Kidney epithelial cell (primary cell): ENCODE measurements around the gene C1QTNF1. TPM values are rescaled to one million over a fixed set of nuclear protein-coding genes. Genes with fewer than 3 reads are reported as not detected.

Source experiments
- DNase-seq: peaks from one replicate; pipeline ENCODE4 v3.0.0-alpha.2; 2010; ENCODE audit warnings: low read depth
- H3K27me3 ChIP-seq: 2 replicates; pipeline ENCODE4 v1.6.0; 2011; ENCODE audit warnings: low read length; ENCODE audit not compliant: control insufficient read depth, insufficient read depth
- H3K36me3 ChIP-seq: 2 replicates; pipeline ENCODE4 v1.5.1; 2011; ENCODE audit warnings: low read length; ENCODE audit not compliant: control insufficient read depth, insufficient read depth
- H3K4me3 ChIP-seq: 2 replicates; pipeline ENCODE4 v1.5.1; 2011; ENCODE audit warnings: low read depth, mild to moderate bottlenecking, control low read depth, low read length
- CTCF ChIP-seq: IDR thresholded peaks from 2 replicates; pipeline ENCODE4 v1.5.1; 2011; ENCODE audit warnings: mild to moderate bottlenecking, moderate library complexity, low read length, control low read depth, inconsistent platforms; ENCODE audit not compliant: insufficient read depth, poor library complexity, severe bottlenecking
- total RNA-seq: library from RNA; depleted of rRNA; stranded (reverse); fragments of >200 nt; gene quantifications from 2 replicates; pipeline ENCODE4 v1.2.3, GENCODE V29; 2015

Gene C1QTNF1
- total RNA-seq, 1 donor from 2014 or later = 4.6 TPM

GRCh38 chr17:79033741-79034501 lies 10.0 kb downstream of the C1QTNF1 start:
- DNase-seq = no peak
- H3K36me3 ChIP-seq = no peaks in the 10 kb centered on the region
- H3K27me3 ChIP-seq = peaks cover 9% of the 10 kb centered on the region
- TF ChIP-seq CTCF = no peak
- no peak overlapping the region for H3K4me3 ChIP-seq

- no peak for DNase-seq
- H3K27me3 ChIP-seq = peaks cover 2% of the 10 kb centered on the region
- H3K36me3 ChIP-seq = no peaks in the 10 kb centered on the region
- no peak overlapping the region for H3K4me3 ChIP-seq
- TF ChIP-seq CTCF = no peak
Observed at GRCh38 chr17:79034931-79035485, 11.0 kb downstream of the C1QTNF1 start.

- peaks cover 2% of the 10 kb centered on the region for H3K27me3 ChIP-seq
Observed at GRCh38 chr17:79035686-79036085, 11.7 kb downstream of the C1QTNF1 start.

GRCh38 chr17:79036181-79036580 lies 12.2 kb downstream of the C1QTNF1 start:
- DNase-seq = no peak
- H3K4me3 ChIP-seq = no peak overlapping the region
- H3K36me3 ChIP-seq = no peaks in the 10 kb centered on the region
- TF ChIP-seq CTCF = no peak
- peaks cover 2% of the 10 kb centered on the region for H3K27me3 ChIP-seq

More at GRCh38 chr17:79035686-79036085, 11.7 kb downstream of the C1QTNF1 start:
- no peaks in the 10 kb centered on the region for H3K36me3 ChIP-seq
- TF ChIP-seq CTCF = no peak
- no peak for DNase-seq
- H3K4me3 ChIP-seq = no peak overlapping the region

- Histone ChIP-seq H3K36me3 (no peaks in the 10 kb centered on the region), H3K27me3 (peaks cover 2% of the 10 kb centered on the region), H3K4me3 (no peak overlapping the region)
- peak; percentile 73 for DNase-seq
- TF ChIP-seq CTCF = no peak
Observed at GRCh38 chr17:79036596-79036995, 12.6 kb downstream of the C1QTNF1 start.
